Stimulated activated CD4-positive, alpha-beta T cell treated with anti-CD3 and anti-CD28 coated beads, Interleukin-15, amount 100 ng/mL, for 1 hour (primary cell): ENCODE data around the gene MPND.
"Not testable (repeated sequence)": the region's sequence is repeated elsewhere in the genome, so short reads cannot be mapped to it uniquely, and the experiment has no call there.

Experiments
- DNase-seq, 2 donors: peaks; one replicate each; pipeline ENCODE4 v3.0.0-alpha.2; 2020; ENCODE audit warnings: low read depth in 1 of 2, low spot score in 1 of 2

Gene MPND

GRCh38 chr19:4346020-4346383 is 2.6 kb downstream of the MPND start:
- DNase-seq, result no peak

DNA sequence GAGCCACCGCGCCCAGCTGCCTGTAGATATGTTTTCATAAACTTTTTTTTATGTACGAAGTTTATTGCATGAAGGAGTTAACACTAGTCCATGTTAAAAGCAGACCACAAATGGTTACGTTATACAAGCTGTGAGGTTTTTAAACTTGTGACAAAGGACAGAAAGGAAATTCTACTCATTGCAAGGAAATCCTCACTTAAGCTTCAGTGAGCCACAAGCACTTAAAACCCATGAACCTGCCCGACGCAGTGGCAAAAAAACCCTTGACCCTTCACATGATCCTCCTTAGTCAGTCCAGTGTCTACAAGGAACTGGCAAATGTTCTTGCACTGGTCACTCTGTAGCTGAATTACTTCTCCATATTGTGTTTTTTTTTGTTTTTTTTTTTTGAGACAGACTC is 4.2 kb downstream of the MPND start:
- DNase-seq, result no peak

GRCh38 chr19:4349225-4349624 is 5.9 kb downstream of the MPND start:
- not testable (repeated sequence) for DNase-seq

GRCh38 chr19:4350111-4350510 is 6.7 kb downstream of the MPND start:
- no peak for DNase-seq

GRCh38 chr19:4350726-4351125 is 7.4 kb downstream of the MPND start:
- no peak for DNase-seq

GRCh38 chr19:4352701-4353121 is 9.3 kb downstream of the MPND start:
- peak; percentile 30 to 31 for DNase-seq

GRCh38 chr19:4354282-4354681 is 10.9 kb downstream of the MPND start:
- no peak for DNase-seq

DNA sequence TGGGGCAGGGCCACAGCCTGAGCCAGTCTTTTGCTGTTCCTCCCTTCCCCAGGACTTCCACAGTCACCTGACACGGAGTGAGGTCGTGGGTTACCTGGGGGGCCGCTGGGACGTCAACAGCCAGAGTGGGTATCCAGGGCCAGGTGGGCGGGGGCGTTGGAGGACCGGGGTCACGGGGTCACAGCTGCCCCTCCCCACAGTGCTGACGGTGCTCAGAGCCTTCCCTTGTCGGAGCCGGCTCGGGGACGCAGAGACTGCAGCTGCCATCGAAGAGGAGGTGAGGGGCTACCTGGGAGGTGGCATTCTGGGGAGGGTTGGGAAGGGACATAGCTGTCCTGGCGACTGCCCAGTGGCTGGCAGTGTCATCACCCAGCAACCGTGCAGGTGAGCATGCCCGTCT is 11.5 kb downstream of the MPND start:
- no peak for DNase-seq

DNA sequence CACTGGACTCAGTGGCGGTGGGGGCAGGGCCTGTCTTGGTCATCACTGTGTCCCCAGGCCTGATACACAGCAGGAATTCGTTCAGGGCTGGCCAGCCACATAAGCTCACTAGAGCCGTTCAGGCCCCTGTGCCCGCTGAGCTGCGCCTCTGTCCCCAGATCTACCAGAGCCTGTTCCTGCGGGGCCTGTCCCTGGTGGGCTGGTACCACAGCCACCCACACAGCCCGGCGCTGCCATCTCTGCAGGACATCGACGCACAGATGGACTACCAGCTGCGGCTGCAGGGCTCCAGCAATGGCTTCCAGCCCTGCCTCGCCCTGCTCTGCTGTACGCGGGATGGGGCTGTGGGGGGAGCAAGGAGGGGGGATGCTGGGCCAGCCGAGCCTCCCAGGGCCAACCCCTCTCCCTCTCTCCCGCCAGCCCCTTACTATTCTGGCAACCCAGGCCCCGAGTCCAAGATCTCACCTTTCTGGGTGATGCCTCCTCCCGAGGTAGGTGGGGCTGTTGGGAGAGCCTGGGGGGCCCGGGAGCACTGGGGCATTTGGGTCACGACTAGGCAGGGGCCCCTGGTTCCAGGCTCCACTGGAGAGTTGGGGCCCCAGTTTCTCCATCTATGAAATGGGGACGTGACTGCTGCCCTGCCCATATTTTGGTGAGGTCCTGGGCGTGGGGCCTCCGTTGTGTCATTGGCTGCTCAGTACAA is 13.9 kb downstream of the MPND start:
- DNase-seq, result no peak

- no peak for DNase-seq
Measured at GRCh38 chr19:4357921-4358326, 14.6 kb downstream of the MPND start.

GRCh38 chr19:4358709-4359626 is 15.6 kb downstream of the MPND start:
- DNase-seq, result no peak

DNA sequence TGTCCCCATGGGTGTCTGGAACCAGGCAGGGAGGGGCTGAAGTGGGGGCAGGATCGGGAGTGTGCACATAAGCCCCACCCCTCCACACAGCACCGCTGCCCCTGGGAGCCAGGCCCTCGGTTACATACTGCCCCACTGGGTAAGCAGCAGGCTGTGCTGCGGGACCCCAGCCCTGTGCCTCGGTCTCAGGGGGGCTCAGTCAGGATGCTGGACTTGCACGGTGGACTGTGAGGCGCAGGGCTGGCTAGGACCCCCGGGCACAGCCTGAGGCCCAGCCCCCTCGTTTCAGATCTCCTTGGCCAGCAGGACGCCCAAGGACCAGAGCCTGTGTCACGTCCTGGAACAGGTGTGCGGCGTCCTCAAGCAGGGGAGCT is 16.3 kb downstream of the MPND start:
- DNase-seq, result no peak

DNA sequence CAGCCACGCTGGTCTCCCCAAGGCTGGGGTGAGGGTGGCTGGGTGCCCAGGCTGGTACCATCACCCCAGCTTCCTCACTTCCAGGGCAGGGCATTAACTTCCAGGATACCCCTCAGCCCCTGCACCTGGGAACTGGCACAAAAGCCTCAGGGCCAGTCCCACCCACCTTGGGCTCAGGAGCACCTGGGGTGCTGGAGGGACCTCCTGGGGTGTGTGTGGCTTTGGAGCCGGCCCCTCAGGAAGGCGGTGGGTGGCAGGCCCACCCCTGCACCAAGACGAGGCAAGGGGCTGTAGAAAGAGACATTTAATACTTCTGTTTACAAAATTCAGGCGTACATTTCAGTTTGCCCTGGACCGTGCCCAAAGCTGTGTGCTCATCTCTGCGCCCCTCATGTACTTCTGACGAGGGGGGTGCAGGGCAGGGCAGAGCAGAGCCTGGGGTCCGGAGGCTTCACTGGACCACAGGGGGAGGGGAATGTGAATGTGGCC is 16.8 kb downstream of the MPND start:
- DNase-seq, result no peak

DNA sequence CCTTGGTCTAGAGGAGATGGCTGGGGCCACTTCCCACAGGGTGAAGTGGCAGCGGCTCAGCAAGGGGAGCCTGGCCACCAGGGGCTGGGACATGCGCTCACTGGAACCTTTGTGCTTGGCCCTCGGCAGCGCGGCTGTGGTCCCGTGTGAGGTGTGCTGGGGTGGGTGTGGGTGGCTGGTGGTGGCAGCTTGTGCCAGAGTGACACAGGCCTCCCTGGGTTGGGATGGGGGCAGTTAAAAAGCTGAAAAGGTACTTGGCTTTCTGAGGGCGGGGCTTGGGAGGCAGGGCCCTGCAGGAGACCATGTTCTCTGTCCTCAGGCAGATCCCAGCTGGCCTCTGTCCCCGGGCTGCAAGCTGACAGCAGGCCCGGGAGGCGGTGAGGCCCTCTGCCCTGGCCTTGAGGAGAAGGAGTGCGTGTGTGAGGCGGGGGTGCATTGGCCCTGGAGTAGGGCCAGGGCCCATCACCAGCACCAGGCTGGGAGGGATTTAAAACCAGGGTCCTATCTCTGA is 17.3 kb downstream of the MPND start:
- DNase-seq, result no peak

- no peak for DNase-seq
Measured at GRCh38 chr19:4361152-4362046, 18.0 kb downstream of the MPND start.

DNA sequence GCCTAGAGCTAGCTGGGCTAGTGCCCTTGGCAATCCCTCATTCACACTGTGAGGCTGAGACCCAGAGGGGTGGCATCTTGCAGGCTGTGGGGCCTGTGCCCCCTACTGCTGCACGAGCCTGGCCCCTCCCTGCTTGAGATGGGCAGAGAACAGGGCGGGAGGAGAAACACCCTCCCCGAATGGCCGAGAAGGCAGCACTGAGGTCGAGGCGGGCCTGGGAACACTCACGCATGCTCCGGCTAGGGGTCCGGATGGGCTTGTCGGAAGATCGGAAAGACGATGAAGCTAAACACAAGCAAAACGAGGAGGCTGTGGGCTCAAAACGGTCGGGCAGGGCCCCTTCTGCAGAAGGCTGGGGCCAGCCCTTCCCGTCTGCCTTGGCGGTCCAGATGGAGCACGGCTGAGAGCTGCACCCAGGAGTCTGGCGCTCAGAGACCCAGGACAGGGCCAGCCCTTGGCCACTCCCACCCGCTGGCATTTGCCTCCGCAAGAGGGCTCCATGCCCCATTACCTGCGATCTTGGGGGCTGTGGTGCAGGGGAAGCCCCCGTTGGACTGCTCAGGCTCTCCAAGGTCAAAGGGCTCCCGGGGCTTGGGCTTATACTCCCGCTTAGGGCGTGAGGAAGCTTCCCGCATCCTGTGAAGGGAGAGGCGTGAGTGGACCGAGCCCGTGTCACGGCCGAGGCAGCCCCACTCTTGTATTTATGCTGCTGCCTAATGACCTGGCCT is 18.9 kb downstream of the MPND start:
- DNase-seq, result no peak

DNA sequence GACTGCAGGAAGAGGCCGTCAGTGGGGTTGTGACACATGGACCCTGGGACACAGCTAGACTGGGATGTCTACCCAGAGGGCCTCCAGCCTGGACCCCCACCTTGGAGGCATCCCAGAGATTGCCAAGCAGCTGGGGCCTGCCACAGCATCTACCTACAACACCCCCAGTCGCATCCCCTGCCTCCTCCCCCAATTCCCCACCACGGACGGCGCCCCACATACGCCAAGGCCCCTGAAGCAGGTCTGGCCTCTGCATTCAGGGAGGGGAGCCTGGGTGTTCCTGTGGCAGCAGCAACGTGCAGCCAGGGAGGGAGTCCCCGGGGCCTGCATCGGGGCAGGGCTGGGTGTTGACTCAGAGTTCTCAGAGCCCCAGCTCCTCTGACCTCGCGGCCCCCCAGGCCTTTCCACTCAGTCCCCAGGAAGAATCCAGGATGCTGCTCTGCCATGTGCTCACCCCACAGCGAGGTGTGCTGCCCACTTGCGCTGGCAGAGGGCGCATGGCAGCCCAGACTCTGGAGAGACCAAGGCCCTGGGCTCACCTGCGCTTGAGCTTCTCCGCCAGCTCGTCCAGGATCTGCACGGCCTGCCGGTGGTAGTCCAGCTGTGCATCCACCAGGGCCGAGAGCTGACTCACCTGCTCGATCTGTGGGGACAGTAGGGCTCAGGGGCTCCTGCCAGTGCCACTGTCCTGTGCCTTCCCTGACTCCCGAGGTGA is 19.6 kb downstream of the MPND start:
- no peak for DNase-seq

- DNase-seq, result no peak
Measured at GRCh38 chr19:4363571-4364304, 20.4 kb downstream of the MPND start.

GRCh38 chr19:4365341-4365740 is 22.0 kb downstream of the MPND start:
- DNase-seq, result no peak
